MCF 10A (cell line): ENCODE data around the gene FGFR2. TPM values are rescaled to one million over a fixed set of nuclear protein-coding genes. Genes with fewer than 3 reads are reported as not detected.

Source experiments
- BruUV-seq: library from RNA; stranded (reverse); fragments of 400-500 nt; replicated peaks from 2 replicates; lab custom pipeline; 2021; lab: Mats Ljungman, UMichigan
- CTCF ChIA-PET: fragments of 300-600 bp; sonication (Branson Sonifier 250); formaldehyde crosslinking; extraction: SDS; loops from one replicate; lab custom pipeline; 2021; ENCODE audit warnings: antibody characterized with exemption, inconsistent platforms; lab: Yijun Ruan, JAX
- POLR2A ChIA-PET: fragments of 300-600, 350-650 bp; sonication (Branson Sonifier 250); formaldehyde crosslinking; extraction: SDS; loops from one replicate; lab custom pipeline; 2020; ENCODE audit warnings: antibody characterized with exemption, inconsistent platforms; lab: Yijun Ruan, JAX
- DNase-seq: peaks from one replicate; pipeline ENCODE4 v3.0.0-alpha.2; 2018; ENCODE audit not compliant: unreplicated experiment
- H3K27ac Mint-ChIP-seq: one replicate; pipeline ENCODE4 v1.8.0; 2022; ENCODE audit warnings: mild to moderate bottlenecking, low read depth, mixed read lengths; ENCODE audit not compliant: unreplicated experiment
- H3K27me3 Mint-ChIP-seq: one replicate; pipeline ENCODE4 v1.8.0; 2022; ENCODE audit warnings: mixed read lengths; ENCODE audit not compliant: insufficient read depth, unreplicated experiment
- H3K36me3 Mint-ChIP-seq: one replicate; pipeline ENCODE4 v1.8.0; 2022; ENCODE audit warnings: mild to moderate bottlenecking, moderate library complexity, mixed read lengths; ENCODE audit not compliant: insufficient read depth, unreplicated experiment
- H3K4me1 Mint-ChIP-seq: one replicate; pipeline ENCODE4 v1.8.0; 2022; ENCODE audit warnings: mixed read lengths; ENCODE audit not compliant: insufficient read depth, unreplicated experiment
- H3K4me3 Mint-ChIP-seq: one replicate; pipeline ENCODE4 v1.8.0; 2022; ENCODE audit warnings: mild to moderate bottlenecking, moderate library complexity, mixed read lengths; ENCODE audit not compliant: unreplicated experiment
- H3K9me3 Mint-ChIP-seq: one replicate; pipeline ENCODE4 v1.8.0; 2022; ENCODE audit warnings: mixed read lengths; ENCODE audit not compliant: unreplicated experiment
- CTCF ChIP-seq: fragments of 200-600 bp; IDR thresholded peaks from one replicate; pipeline ENCODE4 v1.8.0; 2022; ENCODE audit warnings: antibody characterized with exemption, mild to moderate bottlenecking; ENCODE audit not compliant: unreplicated experiment
- intact Hi-C: fragments of 100-400 bp; cut with micrococcal nuclease; formaldehyde crosslinking; loops from 2 replicates; pipeline ENCODE4 v1.14.1; 2022
- total RNA-seq: library from RNA; stranded (reverse); gene quantifications from 2 replicates; pipeline ENCODE4 v1.2.3, GENCODE V29; 2022

FGFR2 gene
- total RNA-seq, 1 experiment from 2014 or later: 2.7 TPM

GRCh38 chr10:121543545-121543944 lies 54.7 kb downstream of the FGFR2 start:
- no peak for TF ChIP-seq CTCF
- Mint-ChIP-seq H3K4me3 (no peak overlapping the region), H3K27me3 (no peaks in the 10 kb centered on the region), H3K27ac (no peak overlapping the region), H3K36me3 (no peaks in the 10 kb centered on the region), H3K9me3 (peaks cover 5% of the 10 kb centered on the region), H3K4me1 (no peaks in the 10 kb centered on the region)
- BruUV-seq: no TSS peak
- intact Hi-C loops: no loop called here
- POLR2A ChIA-PET: interaction anchor here (1.3 kb wide), 1 partner anchor 10 kb away, joined by 4 read pairs; no protein-coding TSS in a partner anchor
- CTCF ChIA-PET: no interaction called here
- DNase-seq: no peak

GRCh38 chr10:121541450-121542120 lies 56.7 kb downstream of the FGFR2 start:
- H3K9me3 Mint-ChIP-seq: peaks cover 5% of the 10 kb centered on the region
- no peak for TF ChIP-seq CTCF
- ChIA-PET CTCF (interaction anchor here (0.7 kb wide), 1 partner anchor 555 kb away, joined by 3 read pairs; no protein-coding TSS in a partner anchor), POLR2A (interaction anchor here (0.7 kb wide), 1 partner anchor 228 kb away, joined by 3 read pairs; no protein-coding TSS in a partner anchor)
- intact Hi-C loops: no loop called here
- no peak for DNase-seq
- H3K4me1 Mint-ChIP-seq: peaks cover under 1% of the 10 kb centered on the region
- BruUV-seq: no TSS peak
- H3K36me3 Mint-ChIP-seq: no peaks in the 10 kb centered on the region
- H3K27ac Mint-ChIP-seq: no peak overlapping the region
- H3K4me3 Mint-ChIP-seq: no peak overlapping the region
- no peaks in the 10 kb centered on the region for H3K27me3 Mint-ChIP-seq

- H3K4me3 Mint-ChIP-seq: no peak overlapping the region
- H3K9me3 Mint-ChIP-seq: peaks cover 5% of the 10 kb centered on the region
- no peaks in the 10 kb centered on the region for H3K36me3 Mint-ChIP-seq
- ChIA-PET POLR2A (interaction anchor here (0.7 kb wide), 1 partner anchor 227 kb away, joined by 3 read pairs; no protein-coding TSS in a partner anchor), CTCF (no interaction called here)
- intact Hi-C loops: no loop called here
- no peak for TF ChIP-seq CTCF
- DNase-seq: no peak
- no peaks in the 10 kb centered on the region for H3K27me3 Mint-ChIP-seq
- H3K27ac Mint-ChIP-seq: no peak overlapping the region
- peaks cover 6% of the 10 kb centered on the region for H3K4me1 Mint-ChIP-seq
- BruUV-seq: no TSS peak
These were observed 57.4 kb downstream of the FGFR2 start for GRCh38 chr10:121540732-121541395.

GRCh38 chr10:121539786-121540185 lies 58.5 kb downstream of the FGFR2 start:
- TF ChIP-seq CTCF: no peak
- Mint-ChIP-seq H3K4me1 (peaks cover 6% of the 10 kb centered on the region), H3K9me3 (peaks cover 5% of the 10 kb centered on the region), H3K4me3 (no peak overlapping the region), H3K36me3 (no peaks in the 10 kb centered on the region), H3K27ac (no peak overlapping the region), H3K27me3 (no peaks in the 10 kb centered on the region)
- no peak for DNase-seq
- ChIA-PET CTCF (no interaction called here), POLR2A (no interaction called here)
- intact Hi-C loops: no loop called here
- no TSS peak for BruUV-seq
